Measurements from ENCODE around the gene KBTBD8. TPM values are rescaled to one million over a fixed set of nuclear protein-coding genes. Genes with fewer than 3 reads are reported as not detected.
A peak's percentile ranks its signal among the peaks of the same experiment; 100 is the strongest.

Gene KBTBD8
- total and polyA plus RNA-seq, 2 donors (not counting 1 experiment from before 2014, with no cell fraction given): 27.6 to 31.6 TPM

GRCh38 chr3:66997560-66998112 lies 471 bp upstream of the KBTBD8 start:
- Histone ChIP-seq H3K4me3 (ENCODE audit: control extremely low read depth in 1 of 5, extremely low read depth in 1 of 5, insufficient read depth in 1 of 5, low read depth in 2 of 5, low read length in 4 of 5) (peak overlapping the region; percentile 7 to 82 (median 28)), H4K20me1 (ENCODE audit: control insufficient read depth, insufficient read depth, low read length, poor library complexity, severe bottlenecking) (no peaks in the 10 kb centered on the region), H3K4me2 (replicated peaks; ENCODE audit: low read depth, low read length, poor library complexity, severe bottlenecking) (peak overlapping the region; percentile 73), H3K9ac (ENCODE audit: low read length) (peak overlapping the region; percentile 76), H3K9me3 (ENCODE audit: control extremely low read depth in 1 of 3, control insufficient read depth in 2 of 3, insufficient read depth in 1 of 3, low read length in 2 of 3) (no peaks in the 10 kb centered on the region), H3K36me3 (replicated peaks in 1 of 2; ENCODE audit: control extremely low read depth in 1 of 2, control insufficient read depth in 1 of 2, extremely low read depth in 1 of 2, insufficient read depth in 2 of 2, low read length in 1 of 2) (peaks cover 0 to 4% of the 10 kb centered on the region in 2 experiments), H3K79me2 (ENCODE audit: control insufficient read depth, insufficient read depth, low read length) (peaks cover 34% of the 10 kb centered on the region), H3K4me1 (ENCODE audit: control insufficient read depth in 2 of 2, insufficient read depth in 2 of 2, low read length in 2 of 2) (peaks cover 34% of the 10 kb centered on the region in 2 donors), H3K27me3 (replicated peaks in 1 of 4; ENCODE audit: control extremely low read depth in 1 of 4, control insufficient read depth in 3 of 4, insufficient read depth in 4 of 4, low read length in 3 of 4) (no peaks in the 10 kb centered on the region), H3K27ac (ENCODE audit: low read length in 2 of 2) (peak overlapping the region; percentile 32 to 54), H2AFZ (ENCODE audit: insufficient read depth, low read depth, low read length, poor library complexity, severe bottlenecking) (peak overlapping the region; percentile 85)
- POLR2A ChIA-PET: interaction anchor here (0.5 to 1.8 kb wide), 5 partner anchors 9 to 1990 kb away, joined by 3 to 12 read pairs (median 4); no protein-coding TSS in a partner anchor
- peaks cover 4% of the 10 kb centered on the region for H3K27me3 Mint-ChIP-seq
- H3K9me3 Mint-ChIP-seq (ENCODE audit: insufficient read depth): no peaks in the 10 kb centered on the region
- DNase-seq: no peak
- 10% methylated on average over 15 of the region's 18 CpGs for WGBS (ENCODE audit: insufficient coverage)
- H3K4me3 Mint-ChIP-seq: peak overlapping the region; percentile 96
- intact Hi-C loops (cut with micrococcal nuclease): loop anchor here (1.0 to 2.0 kb wide), 5 partner anchors 7 to 777 kb away; partner anchors contain the start of genes LRIG1 and SLC25A26
- no peak for ATAC-seq (ENCODE audit: low read depth)
- peak overlapping the region; percentile 98 for H3K27ac Mint-ChIP-seq
- CTCF ChIA-PET: interaction anchor here (0.8 to 4.3 kb wide), 11 partner anchors 9 to 360 kb away, joined by 3 to 38 read pairs (median 4); no protein-coding TSS in a partner anchor
- peaks cover 37% of the 10 kb centered on the region for H3K4me1 Mint-ChIP-seq
- no peak for TF ChIP-seq CTCF (IDR thresholded peaks at IDR 0.05)
- TF ChIP-seq EZH2 (IDR thresholded peaks at IDR 0.05; ENCODE audit: borderline replicate concordance, insufficient read depth, low read depth, low read length, poor library complexity, severe bottlenecking): no peak

GRCh38 chr3:66998904-66999235 lies 763 bp downstream of the KBTBD8 start:
- no peak for TF ChIP-seq CTCF (IDR thresholded peaks at IDR 0.05)
- TF ChIP-seq EZH2 (IDR thresholded peaks at IDR 0.05; ENCODE audit: borderline replicate concordance, insufficient read depth, low read depth, low read length, poor library complexity, severe bottlenecking): no peak
- peak overlapping the region; percentile 68 to 90 (median 82) for H3K4me3 ChIP-seq (ENCODE audit: control extremely low read depth in 1 of 5, extremely low read depth in 1 of 5, insufficient read depth in 1 of 5, low read depth in 2 of 5, low read length in 4 of 5)
- H3K9me3 ChIP-seq (ENCODE audit: control extremely low read depth in 1 of 3, control insufficient read depth in 2 of 3, insufficient read depth in 1 of 3, low read length in 2 of 3): no peaks in the 10 kb centered on the region
- peaks cover 47% of the 10 kb centered on the region for H3K79me2 ChIP-seq (ENCODE audit: control insufficient read depth, insufficient read depth, low read length)
- H3K27ac ChIP-seq (ENCODE audit: low read length in 2 of 2): peak overlapping the region; percentile 79 to 91
- ATAC-seq (ENCODE audit: low read depth) (no peak), DNase-seq (no peak)
- H3K4me1 Mint-ChIP-seq: peaks cover 49% of the 10 kb centered on the region
- no peaks in the 10 kb centered on the region for H3K9me3 Mint-ChIP-seq (ENCODE audit: insufficient read depth)
- CTCF ChIA-PET: interaction anchor here (0.5 to 4.3 kb wide), 6 partner anchors 13 to 115 kb away, joined by 3 to 38 read pairs (median 7); no protein-coding TSS in a partner anchor
- H3K36me3 ChIP-seq (replicated peaks in 1 of 2; ENCODE audit: control extremely low read depth in 1 of 2, control insufficient read depth in 1 of 2, extremely low read depth in 1 of 2, insufficient read depth in 2 of 2, low read length in 1 of 2): peaks cover 0 to 15% of the 10 kb centered on the region in 2 experiments
- POLR2A ChIA-PET: interaction anchor here (1.2 to 1.7 kb wide), 2 partner anchors 17 to 656 kb away, joined by 3 to 5 read pairs; no protein-coding TSS in a partner anchor
- H3K27me3 ChIP-seq (replicated peaks in 1 of 4; ENCODE audit: control extremely low read depth in 1 of 4, control insufficient read depth in 3 of 4, insufficient read depth in 4 of 4, low read length in 3 of 4): no peaks in the 10 kb centered on the region
- H3K9ac ChIP-seq (ENCODE audit: low read length): peak overlapping the region; percentile 76
- H3K4me1 ChIP-seq (ENCODE audit: control insufficient read depth in 2 of 2, insufficient read depth in 2 of 2, low read length in 2 of 2): peaks cover 41 to 47% of the 10 kb centered on the region in 2 donors
- H3K27me3 Mint-ChIP-seq: peaks cover 3% of the 10 kb centered on the region
- intact Hi-C loops (cut with micrococcal nuclease): loop anchor here (1.0 to 2.0 kb wide), 5 partner anchors 9 to 778 kb away; partner anchors contain the start of genes LRIG1 and SLC25A26
- no peaks in the 10 kb centered on the region for H4K20me1 ChIP-seq (ENCODE audit: control insufficient read depth, insufficient read depth, low read length, poor library complexity, severe bottlenecking)
- peak overlapping the region; percentile 85 for H2AFZ ChIP-seq (ENCODE audit: insufficient read depth, low read depth, low read length, poor library complexity, severe bottlenecking)
- no CpG with 5 or more reads among the region's 10 CpGs for WGBS (ENCODE audit: insufficient coverage)
- peak overlapping the region; percentile 73 for H3K4me2 ChIP-seq (replicated peaks; ENCODE audit: low read depth, low read length, poor library complexity, severe bottlenecking)
- H3K4me3 Mint-ChIP-seq: peak overlapping the region; percentile 96
- H3K27ac Mint-ChIP-seq: peak overlapping the region; percentile 98
